NCI-H748 (cell line): ENCODE measurements around the gene BOLA3.
A peak's percentile ranks its signal among the peaks of the same experiment; 100 is the strongest.
"Not testable (repeated sequence)": the region's sequence is repeated elsewhere in the genome, so short reads cannot be mapped to it uniquely, and the experiment has no call there.

Experiments used
- DNase-seq: peaks from one replicate; lab custom pipeline; 2025; ENCODE audit not compliant: unreplicated experiment; lab: John Stamatoyannopoulos, UW

BOLA3 gene

DNA sequence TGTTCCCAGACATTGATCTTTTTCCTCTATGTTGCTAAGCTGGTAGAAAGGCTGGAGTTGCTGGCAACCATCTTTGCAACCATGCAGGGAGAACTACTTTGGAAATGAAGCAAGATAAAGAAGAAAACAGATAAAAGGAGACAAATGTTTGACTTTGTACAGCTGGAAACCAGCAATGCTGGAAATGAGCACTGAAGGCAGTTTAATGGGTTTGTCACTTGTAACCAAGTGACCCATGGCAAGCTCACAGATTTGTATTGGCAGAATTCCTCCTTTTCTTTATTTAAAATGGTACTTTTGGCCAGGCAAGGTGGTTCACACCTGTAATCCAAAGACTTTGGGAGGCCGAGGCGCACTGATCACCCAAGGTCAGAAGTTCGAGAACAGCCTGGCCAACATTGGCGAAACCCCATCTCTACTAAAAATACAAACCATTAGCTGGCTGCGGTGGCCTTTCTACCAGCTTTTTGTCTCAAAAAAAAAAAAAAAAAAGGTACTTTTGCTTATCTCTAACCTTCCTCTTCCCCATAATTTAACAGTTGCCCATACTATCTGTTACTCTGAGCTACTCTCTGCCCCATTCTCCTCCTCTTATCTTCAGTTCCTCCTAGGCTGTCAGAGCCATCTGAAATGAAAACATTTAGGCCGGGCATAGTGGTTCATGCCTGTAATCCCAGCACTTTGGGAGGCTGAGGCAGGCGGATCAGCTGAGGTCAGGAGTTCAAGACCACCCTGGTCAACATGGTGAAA, 2.0 kb upstream of the BOLA3 start:
- DNase-seq: no peak

DNA sequence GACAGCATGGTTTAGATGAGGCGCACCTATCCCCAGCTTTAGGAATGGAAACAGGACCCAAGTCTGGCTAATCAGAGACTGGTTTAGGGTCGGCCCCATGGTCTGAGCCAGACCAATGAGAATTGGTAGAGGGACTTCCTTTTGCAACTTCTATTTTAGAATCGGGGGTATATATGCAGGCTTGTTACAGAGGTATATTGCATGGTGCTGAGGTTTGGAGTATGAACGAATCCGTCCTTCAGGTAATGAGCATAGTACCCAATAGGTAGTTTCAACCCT, 1.5 kb upstream of the BOLA3 start:
- no peak for DNase-seq

- peak; percentile 21 for DNase-seq
Observed at GRCh38 chr2:74148457-74149246, 940 bp upstream of the BOLA3 start.

GRCh38 chr2:74146929-74147726, 584 bp downstream of the BOLA3 start:
- DNase-seq: no peak

DNA sequence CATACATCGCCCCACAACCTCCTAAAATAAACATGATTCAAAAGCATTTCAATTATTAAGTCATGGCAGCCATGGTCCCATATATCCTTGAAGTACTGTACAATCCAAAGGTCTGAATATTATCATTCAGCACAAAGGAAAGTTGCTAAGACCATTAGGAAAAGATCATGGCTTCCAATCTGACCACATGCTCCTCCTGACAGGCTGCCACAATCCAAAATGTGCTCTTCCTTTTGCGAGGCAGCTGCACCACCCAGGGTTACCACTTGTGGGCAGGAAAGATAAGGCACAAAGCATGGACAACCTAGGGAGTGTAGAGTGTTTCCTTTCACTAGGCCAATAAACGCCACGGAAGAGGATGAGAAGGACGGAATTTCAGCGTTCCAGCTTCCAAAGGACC, 5.4 kb downstream of the BOLA3 start:
- DNase-seq: peak; percentile 17

DNA sequence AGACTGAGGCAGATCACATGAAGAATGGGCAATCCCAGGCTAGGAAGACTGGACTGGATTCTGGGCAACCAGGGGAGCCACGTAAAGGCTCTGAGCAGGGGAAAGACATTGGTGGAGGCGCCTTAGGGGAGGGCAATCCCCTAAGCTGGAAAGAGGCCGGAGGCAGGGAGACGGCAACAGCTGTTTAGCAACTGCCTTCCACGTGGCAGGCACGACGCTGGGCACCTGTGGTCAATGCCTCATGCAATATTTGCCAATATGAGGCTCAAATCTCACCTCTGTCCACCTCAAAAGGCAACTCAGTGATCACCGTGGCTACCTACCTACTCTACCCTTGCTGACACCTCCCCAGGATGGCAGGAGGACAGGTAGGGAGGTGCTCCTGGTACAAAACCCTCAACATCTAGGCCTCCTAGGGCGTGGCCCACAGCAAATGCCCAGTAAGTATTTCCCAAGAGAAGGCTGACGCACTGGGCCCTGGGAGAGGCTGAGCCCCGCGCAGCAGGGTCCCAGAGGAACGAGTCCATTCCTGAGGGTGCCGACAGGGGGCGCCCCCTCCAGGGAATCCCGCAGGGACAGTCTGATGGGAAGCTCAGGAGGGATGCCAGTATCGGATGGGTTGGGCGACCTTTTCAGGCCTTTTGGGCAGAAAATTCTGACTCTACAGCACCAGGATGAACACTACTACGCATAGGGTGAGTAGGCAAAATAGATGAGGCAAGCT, 8.9 kb downstream of the BOLA3 start:
- DNase-seq: no peak

DNA sequence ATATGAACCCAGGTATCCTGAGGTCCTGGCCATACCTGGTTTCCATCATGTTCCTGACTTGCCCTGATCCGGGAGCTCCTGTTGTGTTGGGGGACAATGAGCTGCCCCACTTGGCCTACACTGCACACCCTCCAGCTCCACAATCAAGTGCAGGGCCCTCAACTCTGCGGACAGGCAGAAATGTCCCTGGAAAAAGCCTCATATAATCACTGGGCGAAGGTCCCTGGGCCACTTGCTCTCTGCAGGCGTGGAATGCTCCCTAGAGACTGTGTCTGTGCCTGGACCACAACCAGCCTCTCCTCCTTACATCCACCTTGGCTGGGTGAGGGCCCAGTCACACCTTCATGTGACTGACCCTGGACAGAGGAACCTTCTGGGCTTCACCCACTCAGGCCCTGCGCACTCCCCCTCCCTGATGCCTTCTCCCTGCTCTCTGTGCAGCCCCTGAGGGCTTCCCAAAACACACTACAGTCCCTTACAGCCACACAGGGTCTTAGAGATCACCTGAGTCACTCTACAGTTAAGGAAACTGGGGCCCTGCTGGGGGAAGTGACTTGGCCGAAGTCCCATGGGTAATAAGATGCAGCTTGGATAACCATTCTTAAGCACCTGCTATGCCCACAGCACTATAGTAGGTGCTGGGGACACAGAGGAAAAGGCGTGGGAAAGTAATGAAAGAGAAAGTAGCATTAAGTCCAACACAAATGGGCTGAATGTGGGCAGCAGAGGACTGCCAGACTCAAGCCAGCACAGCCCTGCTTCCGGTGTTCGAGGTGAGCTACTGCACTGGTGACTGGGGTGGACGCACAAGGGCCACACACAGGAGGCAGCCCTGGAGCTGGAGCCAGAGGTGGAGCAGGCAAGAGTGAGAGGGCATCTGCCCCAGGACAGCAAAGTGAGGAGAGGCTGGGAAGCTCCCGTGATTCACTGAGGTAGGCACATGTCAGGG, 9.8 kb downstream of the BOLA3 start:
- no peak for DNase-seq

DNA sequence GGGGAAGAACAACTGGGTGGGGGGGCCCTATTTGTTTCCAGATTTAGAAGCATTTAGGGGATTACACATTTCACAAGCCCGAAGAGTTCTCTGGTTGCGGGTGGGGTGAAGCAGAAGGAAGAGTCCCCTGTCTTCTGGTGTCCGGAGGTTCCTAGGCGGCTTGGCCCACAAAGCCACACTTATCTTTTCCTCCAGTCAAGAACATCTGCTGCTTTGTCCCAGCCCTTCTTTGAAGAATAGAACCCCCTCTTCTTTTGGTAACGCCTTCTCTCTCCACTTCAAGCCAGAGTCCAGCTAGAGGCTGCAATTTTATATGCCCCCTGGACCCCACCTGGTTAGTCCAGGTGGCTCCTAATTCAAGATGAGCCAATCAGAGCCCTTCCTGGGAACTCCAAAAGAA, 15.8 kb downstream of the BOLA3 start:
- DNase-seq: no peak

GRCh38 chr2:74130211-74130995, 17.3 kb downstream of the BOLA3 start:
- no peak for DNase-seq

GRCh38 chr2:74128206-74128605, 19.5 kb downstream of the BOLA3 start:
- no peak for DNase-seq

- not testable (repeated sequence) for DNase-seq
Observed at GRCh38 chr2:74123955-74124354, 23.8 kb downstream of the BOLA3 start.

DNA sequence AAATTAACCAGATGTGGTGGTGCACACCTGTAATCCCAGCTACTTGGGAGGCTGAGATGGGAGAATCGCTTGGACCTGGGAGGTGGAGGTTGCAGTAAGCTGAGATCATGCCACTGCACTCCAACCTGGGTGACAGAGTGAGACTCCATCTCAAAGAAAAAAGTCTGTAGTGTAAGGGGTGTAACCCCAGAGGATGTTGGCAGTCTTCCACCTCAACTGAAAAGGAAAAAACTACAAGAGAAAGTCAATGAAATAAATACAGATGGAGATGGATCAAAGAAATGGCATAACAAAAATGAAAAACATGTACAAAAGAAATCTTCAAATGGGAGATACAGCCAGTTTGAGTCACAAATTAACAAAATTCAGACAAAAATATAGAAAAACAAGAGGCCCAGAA, 25.9 kb downstream of the BOLA3 start:
- DNase-seq: not testable (repeated sequence)

DNA sequence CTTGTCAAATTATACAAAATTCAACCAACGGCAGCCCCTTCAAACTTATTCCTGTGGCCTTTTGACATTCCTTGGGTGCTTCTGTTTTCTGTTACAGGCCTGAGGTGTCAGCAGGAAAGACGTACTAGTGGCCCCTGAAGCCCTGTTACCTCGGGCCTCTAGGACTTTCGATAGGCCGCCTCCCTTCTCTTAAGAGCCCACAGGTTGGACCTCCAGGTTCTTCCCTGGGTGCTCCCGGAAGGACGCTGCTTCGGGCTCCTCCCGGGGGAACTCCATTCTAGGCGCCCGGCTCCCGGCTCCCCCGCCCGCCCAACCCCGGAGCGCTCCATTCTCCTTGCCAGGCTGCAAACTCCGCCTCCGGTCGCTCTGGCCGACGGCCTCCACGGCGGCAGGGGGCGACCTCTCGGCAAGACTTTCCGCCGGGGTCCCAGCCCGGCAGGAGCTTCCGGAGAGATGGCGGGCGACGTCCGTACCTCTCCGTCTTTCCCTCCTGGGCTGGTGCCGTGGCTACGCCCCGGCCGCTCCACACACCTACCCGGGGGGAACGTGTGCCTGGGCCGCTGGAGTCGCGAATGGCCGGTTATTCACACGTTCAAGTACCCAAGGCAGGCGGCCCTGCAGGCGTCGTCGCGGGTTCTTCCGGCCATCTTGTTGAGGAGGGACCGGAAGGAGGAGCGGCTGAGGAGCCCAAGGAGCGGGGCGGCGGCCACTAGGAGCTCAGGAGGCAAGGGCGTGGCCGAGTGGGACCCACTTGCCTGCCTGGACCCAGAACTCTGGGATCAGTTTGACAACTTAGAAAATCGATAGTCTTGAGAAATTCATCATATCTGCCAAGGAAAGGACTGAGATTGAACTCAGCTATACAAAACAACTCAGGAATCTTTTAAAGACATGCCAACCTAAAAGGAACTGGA, 27.5 kb downstream of the BOLA3 start:
- DNase-seq: peak; percentile 72

DNA sequence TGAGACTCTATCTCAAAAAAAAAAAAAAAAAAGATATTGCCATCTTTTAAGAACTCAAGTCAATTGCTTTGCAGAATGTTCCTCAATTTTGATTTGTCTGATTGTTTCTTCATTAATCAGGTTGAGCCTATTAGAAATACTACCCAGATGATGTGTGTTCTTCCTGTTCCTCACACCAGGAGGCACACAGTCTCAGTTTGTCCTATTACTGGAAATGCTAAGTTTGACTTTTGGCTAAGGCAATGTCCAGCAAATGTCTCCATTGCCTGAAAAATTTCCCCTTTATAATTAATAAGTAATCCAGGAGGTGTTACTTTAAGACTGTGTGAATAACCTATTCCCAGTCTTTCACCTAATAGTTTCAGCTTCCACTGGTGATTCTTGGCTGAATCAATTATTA, 28.4 kb downstream of the BOLA3 start:
- no peak for DNase-seq

DNA sequence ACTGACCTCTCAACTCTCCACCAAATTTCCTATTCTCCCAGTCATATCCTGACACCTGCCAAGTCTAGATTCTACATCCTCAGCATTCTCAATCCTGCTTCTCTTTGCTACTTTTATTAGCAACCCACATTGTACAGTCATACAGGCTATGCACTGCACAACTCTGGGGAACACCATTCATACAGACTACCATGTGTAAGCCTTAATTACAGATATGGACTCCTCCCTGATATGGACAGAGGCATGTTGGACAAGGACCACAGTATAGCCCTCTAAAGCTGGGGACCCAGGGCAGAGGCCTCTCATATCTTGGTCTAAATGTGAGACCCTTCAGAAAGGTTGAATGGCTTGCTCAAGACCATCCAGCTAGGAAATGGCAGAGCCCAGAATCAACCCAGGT, 36.3 kb downstream of the BOLA3 start:
- no peak for DNase-seq

GRCh38 chr2:74110537-74110936, 37.2 kb downstream of the BOLA3 start:
- DNase-seq: no peak

- no peak for DNase-seq
Observed at GRCh38 chr2:74109551-74109950, 38.2 kb downstream of the BOLA3 start.

DNA sequence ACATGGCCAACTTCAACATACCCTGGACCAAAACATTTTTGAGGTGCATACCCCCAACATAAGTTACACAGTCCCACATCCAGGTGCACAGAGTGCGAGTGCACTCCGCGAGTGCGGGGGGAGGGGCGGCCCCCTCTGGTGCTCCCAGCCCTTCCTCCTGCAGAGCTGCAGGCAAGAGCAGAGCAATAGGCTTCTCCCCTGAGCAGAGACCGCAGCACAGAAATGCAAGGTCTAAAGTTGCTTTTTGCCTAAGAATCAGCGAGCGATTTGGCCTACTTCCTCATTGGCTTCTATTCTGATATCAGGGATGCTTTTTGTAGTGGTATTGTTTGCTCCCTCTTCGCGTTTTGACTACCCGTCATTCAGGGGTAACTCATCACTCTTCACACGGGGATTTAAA, 40.6 kb downstream of the BOLA3 start:
- no peak for DNase-seq
